HG03159 (cell line): ENCODE data around the gene NUDCD2.
"Not testable (repeated sequence)": the region's sequence is repeated elsewhere in the genome, so short reads cannot be mapped to it uniquely, and the experiment has no call there.

Source experiments
- ATAC-seq: cut with Tn5 transposase; IDR thresholded peaks from one replicate; pipeline ENCODE4 v1.9.1; 2021; ENCODE audit warnings: mild to moderate bottlenecking, moderate library complexity; ENCODE audit not compliant: unreplicated experiment

Gene NUDCD2

GRCh38 chr5:163473635-163474243 is 13.8 kb upstream of the NUDCD2 start:
- ATAC-seq, result peak; percentile 94

GRCh38 chr5:163467682-163468081 is 7.8 kb upstream of the NUDCD2 start:
- no peak for ATAC-seq

GRCh38 chr5:163463063-163463435 is 3.1 kb upstream of the NUDCD2 start:
- no peak for ATAC-seq

GRCh38 chr5:163460562-163461171 is 765 bp upstream of the NUDCD2 start, which contains the start of gene HMMR:
Gene HMMR (plus strand): TSS chr5:163460632. CDS start chr5:163460693, 61 bp downstream.
- no peak for ATAC-seq

GRCh38 chr5:163459462-163459818 is 462 bp downstream of the NUDCD2 start:
- ATAC-seq, result peak; percentile 9

GRCh38 chr5:163458778-163459385 is 1.0 kb downstream of the NUDCD2 start:
- ATAC-seq, result no peak

GRCh38 chr5:163456840-163457239 is 3.1 kb downstream of the NUDCD2 start:
- ATAC-seq, result no peak

- no peak for ATAC-seq
Observed at GRCh38 chr5:163456029-163456589, 3.8 kb downstream of the NUDCD2 start.

- ATAC-seq, result not testable (repeated sequence)
Observed at GRCh38 chr5:163455406-163455805, 4.5 kb downstream of the NUDCD2 start.

- no peak for ATAC-seq
Observed at GRCh38 chr5:163453705-163454104, 6.2 kb downstream of the NUDCD2 start.

- ATAC-seq, result no peak
Observed at GRCh38 chr5:163451489-163451888, 8.4 kb downstream of the NUDCD2 start.

GRCh38 chr5:163448491-163448890 is 11.4 kb downstream of the NUDCD2 start:
- no peak for ATAC-seq

GRCh38 chr5:163447875-163448274 is 12.0 kb downstream of the NUDCD2 start:
- ATAC-seq, result no peak

- no peak for ATAC-seq
Observed at GRCh38 chr5:163447191-163447590, 12.7 kb downstream of the NUDCD2 start.

- no peak for ATAC-seq
Observed at GRCh38 chr5:163445345-163445744, 14.6 kb downstream of the NUDCD2 start.

GRCh38 chr5:163444526-163444925 is 15.4 kb downstream of the NUDCD2 start:
- no peak for ATAC-seq

GRCh38 chr5:163440954-163441353 is 18.9 kb downstream of the NUDCD2 start:
- ATAC-seq, result no peak

- ATAC-seq, result no peak
Observed at GRCh38 chr5:163439092-163439425, 20.8 kb downstream of the NUDCD2 start.

GRCh38 chr5:163437309-163438182 is 22.4 kb downstream of the NUDCD2 start, which contains the start of gene CCNG1:
Gene CCNG1 (plus strand): TSS chr5:163437595. CDS start chr5:163439257, 1,662 bp downstream.
- ATAC-seq, result peak; percentile 97

GRCh38 chr5:163437011-163437308 is 22.9 kb downstream of the NUDCD2 start:
- no peak for ATAC-seq

- ATAC-seq, result no peak
Observed at GRCh38 chr5:163436515-163436914, 23.4 kb downstream of the NUDCD2 start.
